H1 (cell line): Measurements from ENCODE around the gene PLEK. TPM values are rescaled to one million over a fixed set of nuclear protein-coding genes. Genes with fewer than 3 reads are reported as not detected.

ENCODE experiments used
- CTCF ChIA-PET: fragments of 300-600 bp; sonication (Branson Sonifier 250); formaldehyde crosslinking; loops from one replicate; lab custom pipeline; 2021; ENCODE audit not compliant: partially characterized antibody; lab: Charles Lee
- POLR2A ChIA-PET: fragments of 300-600 bp; sonication (Branson Sonifier 250); formaldehyde crosslinking; loops from one replicate; lab custom pipeline; 2021; ENCODE audit warnings: inconsistent platforms; ENCODE audit not compliant: partially characterized antibody; lab: Charles Lee
- DNase-seq, 2 experiments: peaks; one replicate each; pipeline versions ENCODE4 v3.0.0 to v3.0.0-alpha.2; 2010 to 2022; ENCODE audit warnings: low spot score in 2 of 2, low read depth in 1 of 2, mixed read lengths in 1 of 2
- FAIRE-seq: peaks from 2 replicates; lab custom pipeline; 2011; peaks lifted over from hg19 to GRCh38; lab: Jason Lieb, UNC
- H2AFZ ChIP-seq: 2 replicates; pipeline ENCODE4 v1.8.1; 2012; ENCODE audit warnings: low read length, inconsistent platforms
- H2AK5ac ChIP-seq: 2 replicates; pipeline ENCODE4 v1.6.1; 2013; ENCODE audit warnings: low read depth, low read length
- H2BK120ac ChIP-seq: replicated peaks from 2 replicates; pipeline ENCODE3; 2013; ENCODE audit warnings: low read depth, low read length, inconsistent platforms
- H2BK12ac ChIP-seq: 2 replicates; pipeline ENCODE4 v1.6.1; 2013; ENCODE audit warnings: low read depth, low read length
- H2BK15ac ChIP-seq: 2 replicates; pipeline ENCODE4 v1.6.1; 2013; ENCODE audit warnings: low read length
- H2BK20ac ChIP-seq: 2 replicates; pipeline ENCODE4 v1.6.1; 2013; ENCODE audit warnings: low read length
- H2BK5ac ChIP-seq: 2 replicates; pipeline ENCODE4 v1.6.1; 2013; ENCODE audit warnings: low read depth, low read length
- H3K14ac ChIP-seq: 2 replicates; pipeline ENCODE4 v1.6.1; 2013; ENCODE audit warnings: inconsistent platforms; ENCODE audit not compliant: insufficient read length
- H3K18ac ChIP-seq: 2 replicates; pipeline ENCODE4 v1.6.1; 2013; ENCODE audit warnings: low read length; ENCODE audit errors: extremely low read depth
- H3K23ac ChIP-seq: 2 replicates; pipeline ENCODE4 v1.6.1; 2013; ENCODE audit warnings: inconsistent platforms; ENCODE audit not compliant: insufficient read length
- H3K23me2 ChIP-seq: 2 replicates; pipeline ENCODE4 v1.6.1; 2013; ENCODE audit warnings: low read depth, low read length
- H3K27ac ChIP-seq: 2 replicates; pipeline ENCODE4 v1.6.1; 2011; ENCODE audit warnings: low read depth, low read length, inconsistent platforms
- H3K27me3 ChIP-seq, 4 experiments: replicated peaks in 1 of 4; 1 replicate in 1 of 4; 2 replicates in 3 of 4; pipeline versions ENCODE4 v1.6.1 to v1.8.1; 2011 to 2013; ENCODE audit warnings: low read length in 3 of 4, mild to moderate bottlenecking in 3 of 4, inconsistent platforms in 2 of 4, mixed read lengths in 2 of 4, moderate library complexity in 1 of 4; ENCODE audit not compliant: control insufficient read depth in 3 of 4, insufficient read depth in 3 of 4; ENCODE audit errors: extremely low read depth in 1 of 4
- H3K36me3 ChIP-seq, 4 experiments: 2 replicates each; pipeline versions ENCODE4 v1.6.1 to v1.8.1; 2011 to 2013; ENCODE audit warnings: mild to moderate bottlenecking in 4 of 4, low read length in 3 of 4, moderate library complexity in 2 of 4, control low read depth in 1 of 4, inconsistent platforms in 1 of 4; ENCODE audit not compliant: insufficient read depth in 4 of 4, control insufficient read depth in 2 of 4
- H3K4ac ChIP-seq: replicated peaks from 2 replicates; pipeline ENCODE3; 2013; ENCODE audit warnings: low read length, low read depth, mixed read lengths, inconsistent platforms; ENCODE audit not compliant: insufficient read length
- H3K4me1 ChIP-seq, 4 experiments: replicated peaks in 1 of 4; 1 replicate in 1 of 4; 2 replicates in 3 of 4; pipeline versions ENCODE4 v1.6.1 to v1.8.1; 2011 to 2013; ENCODE audit warnings: low read length in 3 of 4, inconsistent platforms in 2 of 4, mixed read lengths in 1 of 4; ENCODE audit not compliant: insufficient read depth in 4 of 4, control insufficient read depth in 3 of 4
- H3K4me2 ChIP-seq, 2 experiments: 2 replicates each; pipeline versions ENCODE4 v1.6.1 to v1.8.1; 2011 to 2013; ENCODE audit warnings: low read depth in 2 of 2, low read length in 2 of 2, control low read depth in 1 of 2, inconsistent platforms in 1 of 2, mild to moderate bottlenecking in 1 of 2; ENCODE audit not compliant: insufficient read depth in 1 of 2
- H3K4me3 ChIP-seq, 4 experiments: fragments of 200-600, 300-600 bp in 1 of 4; sonication (generic), shearing (Covaris generic), sonication (Bioruptor Twin) in 1 of 4; 2 replicates each; pipeline versions ENCODE4 v1.5.1 to v1.8.1; 2011 to 2016; ENCODE audit warnings: low read length in 4 of 4, low read depth in 3 of 4, control low read depth in 2 of 4, inconsistent platforms in 2 of 4, mild to moderate bottlenecking in 2 of 4, mixed read lengths in 1 of 4, moderate library complexity in 1 of 4; ENCODE audit not compliant: insufficient read depth in 2 of 4; ENCODE audit errors: extremely low read depth in 1 of 4
- H3K56ac ChIP-seq: replicated peaks from 2 replicates; pipeline ENCODE3; 2013; ENCODE audit warnings: low read depth, mild to moderate bottlenecking, mixed read lengths, low read length, inconsistent platforms; ENCODE audit not compliant: insufficient read length
- H3K79me1 ChIP-seq: 2 replicates; pipeline ENCODE4 v1.6.1; 2013; ENCODE audit warnings: low read depth, low read length, control low read depth
- H3K79me2 ChIP-seq, 2 experiments: 2 replicates each; pipeline versions ENCODE4 v1.6.1 to v1.8.1; 2012 to 2013; ENCODE audit warnings: low read length in 2 of 2, mild to moderate bottlenecking in 2 of 2, inconsistent platforms in 1 of 2; ENCODE audit not compliant: insufficient read depth in 2 of 2, control insufficient read depth in 1 of 2
- H3K9ac ChIP-seq, 4 experiments: replicated peaks in 1 of 4; 1 replicate in 1 of 4; 2 replicates in 3 of 4; pipeline versions ENCODE4 v1.6.1 to v1.8.1; 2011 to 2013; ENCODE audit warnings: low read depth in 3 of 4, low read length in 3 of 4, control low read depth in 2 of 4, mild to moderate bottlenecking in 2 of 4, moderate library complexity in 2 of 4, inconsistent platforms in 1 of 4; ENCODE audit errors: extremely low read depth in 1 of 4
- H3K9me3 ChIP-seq, 2 experiments: 2 replicates each; pipeline versions ENCODE4 v1.6.1 to v1.8.1; 2012 to 2013; ENCODE audit warnings: mild to moderate bottlenecking in 2 of 2, moderate library complexity in 2 of 2, control low read depth in 1 of 2, inconsistent platforms in 1 of 2, low read depth in 1 of 2, low read length in 1 of 2, mixed read lengths in 1 of 2; ENCODE audit not compliant: insufficient read depth in 2 of 2
- H4K20me1 ChIP-seq, 2 experiments: replicated peaks in 1 of 2; 2 replicates each; pipeline versions ENCODE3 to v1.8.1; 2011 to 2013; ENCODE audit warnings: inconsistent platforms in 2 of 2, low read length in 2 of 2, mild to moderate bottlenecking in 1 of 2; ENCODE audit not compliant: insufficient read depth in 2 of 2, control insufficient read depth in 1 of 2
- H4K5ac ChIP-seq: 2 replicates; pipeline ENCODE4 v1.6.1; 2013; ENCODE audit warnings: low read length, low read depth, mixed read lengths, inconsistent platforms; ENCODE audit not compliant: insufficient read length
- H4K8ac ChIP-seq: 2 replicates; pipeline ENCODE4 v1.8.0; 2013; ENCODE audit warnings: mild to moderate bottlenecking, moderate library complexity, low read length, inconsistent platforms; ENCODE audit not compliant: insufficient read depth; ENCODE audit errors: extremely low read depth
- H4K91ac ChIP-seq: replicated peaks from 2 replicates; pipeline ENCODE3; 2013; ENCODE audit warnings: low read length, mixed read lengths, inconsistent platforms; ENCODE audit not compliant: insufficient read length
- CHD1 ChIP-seq: IDR thresholded peaks from 2 replicates; pipeline ENCODE4 v1.6.1; 2012; ENCODE audit warnings: low read depth, low read length, improper control_type of control experiment
- EP300 ChIP-seq, 2 experiments: IDR thresholded peaks; 1 replicate in 1 of 2; 2 replicates in 1 of 2; pipeline ENCODE4 v1.6.1; 2011 to 2012; ENCODE audit warnings: low read depth in 2 of 2, low read length in 2 of 2, mild to moderate bottlenecking in 2 of 2, borderline replicate concordance in 1 of 2, inconsistent platforms in 1 of 2, moderate library complexity in 1 of 2
- FOSL1 ChIP-seq: IDR thresholded peaks from 2 replicates; pipeline ENCODE4 v1.6.1; 2011; ENCODE audit warnings: mild to moderate bottlenecking, low read depth, low read length, moderate library complexity; ENCODE audit not compliant: insufficient read depth
- RBBP5 ChIP-seq: IDR thresholded peaks from 2 replicates; pipeline ENCODE4 v1.7.1; 2012; ENCODE audit warnings: low read depth, mild to moderate bottlenecking, inconsistent platforms, low read length, moderate library complexity, borderline replicate concordance
- RXRA ChIP-seq: IDR thresholded peaks from 2 replicates; pipeline ENCODE4 v1.6.1; 2011; ENCODE audit warnings: low read depth, mild to moderate bottlenecking, low read length, moderate library complexity; ENCODE audit not compliant: insufficient read depth
- WGBS, 2 experiments: shearing (Covaris generic) in 1 of 2; methylation state at CpG; one replicate each; pipeline versions ENCODE4 v1.1.6 to v1.1.7; 2013 to 2015; ENCODE audit warnings: low lambda C conversion rate in 2 of 2, mixed read lengths in 2 of 2, inconsistent platforms in 1 of 2, low coverage in 1 of 2, missing lambda C conversion rate in 1 of 2; ENCODE audit not compliant: insufficient replicate concordance in 2 of 2, insufficient coverage in 1 of 2, insufficient read length in 1 of 2; ENCODE audit errors: extremely low coverage in 1 of 2, missing lambda C conversion rate in 1 of 2; 5-methylcytosine and 5-hydroxymethylcytosine counted together
- polyA plus RNA-seq, 7 experiments: library from polyadenylated mRNA; depleted of rRNA in 3 of 7; stranded (reverse) in 5 of 7; unstranded in 2 of 7; fragments of >200 nt in 5 of 7; fragments of 200-250 nt in 2 of 7; gene quantifications; 1 replicate in 5 of 7; 2 replicates in 1 of 7; 4 replicates in 1 of 7; pipeline versions ENCODE4 v1.2.1 to v1.2.3, GENCODE V29; 2011 to 2013; ENCODE audit warnings: missing spikeins in 2 of 7, mixed read lengths in 2 of 7
- total RNA-seq: library from RNA; stranded (reverse); fragmentation: NEBNext Ultra II Directional; extraction: Animal tissue kit (Norgen Biotek cat#: 25700); gene quantifications from 2 replicates; pipeline ENCODE4 v1.2.1, GENCODE V29; 2021
- TF ChIP-seq, protein P1 (sequence below): IDR thresholded peaks from 2 replicates; pipeline ENCODE4 v1.6.1; 2011; ENCODE audit warnings: low read length, improper control_type of control experiment
- TF ChIP-seq, protein P2 (sequence below), 3 experiments: IDR thresholded peaks; 1 replicate in 2 of 3; 2 replicates in 1 of 3; pipeline versions ENCODE4 v1.5.1 to v1.6.1; 2011; ENCODE audit warnings: low read length in 3 of 3, mild to moderate bottlenecking in 3 of 3, inconsistent platforms in 2 of 3, low read depth in 1 of 3, moderate library complexity in 1 of 3; ENCODE audit not compliant: insufficient read depth in 1 of 3; ENCODE audit errors: control extremely low read depth in 1 of 3

Gene PLEK
- total and polyA plus RNA-seq, 2 of the 8 experiments (the other 6 are each of a cell fraction or from before 2014, with no cell fraction given) = not detected

DNA sequence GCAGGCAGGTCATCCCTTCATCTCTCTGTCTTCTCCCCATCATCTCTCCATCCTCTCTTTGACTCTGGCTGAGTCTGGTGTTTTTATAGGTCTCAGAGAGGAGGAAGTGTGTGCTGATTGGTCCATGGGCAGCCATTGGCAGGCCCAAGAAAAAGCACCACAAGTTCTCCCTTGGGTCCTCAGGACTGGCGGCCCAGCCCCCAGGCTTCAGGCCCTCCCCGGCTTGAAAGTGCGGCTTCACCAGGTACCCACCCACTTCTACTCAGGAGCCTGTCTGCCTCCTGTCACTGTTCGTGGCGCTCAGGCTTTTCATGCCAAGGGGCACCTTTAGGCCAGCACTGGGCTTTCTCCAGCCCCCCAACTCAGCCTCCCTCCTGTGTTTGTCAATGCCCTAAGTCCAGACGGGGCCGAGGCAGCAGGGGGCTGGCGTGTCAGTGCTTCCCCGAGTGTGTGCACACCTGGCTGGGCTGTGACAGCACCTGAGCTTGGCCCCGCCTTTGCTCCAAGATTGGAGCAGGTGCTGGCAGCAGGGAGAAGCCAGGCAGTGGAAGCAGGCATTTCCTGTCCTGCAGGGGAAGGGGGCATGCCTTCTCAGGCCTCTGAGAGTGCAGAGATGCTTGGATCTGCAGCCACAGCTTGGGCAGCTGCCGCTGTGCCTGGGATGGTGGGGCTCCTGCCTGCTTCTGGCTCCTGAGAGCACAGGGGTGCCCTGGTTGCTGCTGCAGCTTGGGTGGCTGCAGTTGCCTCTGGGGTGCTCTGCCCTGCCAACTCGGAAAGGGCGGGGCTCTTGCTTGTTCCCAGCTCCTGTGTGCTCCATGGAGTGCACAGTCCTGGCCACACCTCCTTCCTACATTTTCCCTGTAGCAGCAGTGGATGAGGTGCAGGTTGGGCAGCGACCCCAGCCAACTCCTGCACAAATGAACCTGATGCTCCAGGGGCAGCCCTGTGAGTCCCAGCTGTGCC lies 67.9 kb downstream of the PLEK start:
- 89% methylated on average over 13 of the region's 14 CpGs; no CpG with 5 or more reads in 1 of the 2 experiments for WGBS, 2 experiments
- Histone ChIP-seq H3K14ac (no peak overlapping the region), H4K91ac (no peak overlapping the region), H2BK20ac (no peak overlapping the region), H3K23ac (no peak overlapping the region), H3K4me2 (no peak overlapping the region), H3K56ac (no peak overlapping the region), H3K27ac (no peak overlapping the region), H3K4me1 (no peaks in the 10 kb centered on the region), H3K27me3 (no peaks in the 10 kb centered on the region), H2AFZ (no peak overlapping the region; the same call in 1 of the 2 replicates), H3K79me2 (no peaks in the 10 kb centered on the region), H4K20me1 (no peaks in the 10 kb centered on the region), H2BK120ac (no peak overlapping the region), H3K4ac (no peak overlapping the region), H3K18ac (no peak overlapping the region), H3K23me2 (no peaks in the 10 kb centered on the region), H2BK12ac (no peak overlapping the region), H4K8ac (peak overlapping the region; percentile 64; the same call in 1 of the 2 replicates), H2AK5ac (no peak overlapping the region), H4K5ac (no peak overlapping the region), H3K4me3 (no peak overlapping the region), H2BK15ac (no peak overlapping the region), H2BK5ac (no peak overlapping the region), H3K36me3 (no peaks in the 10 kb centered on the region), H3K9ac (no peak overlapping the region), H3K79me1 (no peaks in the 10 kb centered on the region), H3K9me3 (peaks cover 0 to 3% of the 10 kb centered on the region in 2 experiments; a peak in 1 of 4 replicates)
- POLR2A ChIA-PET = no interaction called here
- CTCF ChIA-PET = interaction anchor here (0.8 to 1.4 kb wide), 3 partner anchors 9 to 75 kb away, joined by 3 to 5 read pairs (median 3); no protein-coding TSS in a partner anchor
- DNase-seq = no peak
- FAIRE-seq = no peak
- TF ChIP-seq FOSL1 (no peak), RBBP5 (no peak), RXRA (no peak), CHD1 (no peak), EP300 (IDR thresholded peaks at IDR 0.05; ENCODE audit: borderline replicate concordance in 1 of 2, low read depth in 2 of 2, low read length in 2 of 2) (no peak)
- TF ChIP-seq, protein P1, sequence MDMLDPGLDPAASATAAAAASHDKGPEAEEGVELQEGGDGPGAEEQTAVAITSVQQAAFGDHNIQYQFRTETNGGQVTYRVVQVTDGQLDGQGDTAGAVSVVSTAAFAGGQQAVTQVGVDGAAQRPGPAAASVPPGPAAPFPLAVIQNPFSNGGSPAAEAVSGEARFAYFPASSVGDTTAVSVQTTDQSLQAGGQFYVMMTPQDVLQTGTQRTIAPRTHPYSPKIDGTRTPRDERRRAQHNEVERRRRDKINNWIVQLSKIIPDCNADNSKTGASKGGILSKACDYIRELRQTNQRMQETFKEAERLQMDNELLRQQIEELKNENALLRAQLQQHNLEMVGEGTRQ = no peak
- TF ChIP-seq, protein P2, sequence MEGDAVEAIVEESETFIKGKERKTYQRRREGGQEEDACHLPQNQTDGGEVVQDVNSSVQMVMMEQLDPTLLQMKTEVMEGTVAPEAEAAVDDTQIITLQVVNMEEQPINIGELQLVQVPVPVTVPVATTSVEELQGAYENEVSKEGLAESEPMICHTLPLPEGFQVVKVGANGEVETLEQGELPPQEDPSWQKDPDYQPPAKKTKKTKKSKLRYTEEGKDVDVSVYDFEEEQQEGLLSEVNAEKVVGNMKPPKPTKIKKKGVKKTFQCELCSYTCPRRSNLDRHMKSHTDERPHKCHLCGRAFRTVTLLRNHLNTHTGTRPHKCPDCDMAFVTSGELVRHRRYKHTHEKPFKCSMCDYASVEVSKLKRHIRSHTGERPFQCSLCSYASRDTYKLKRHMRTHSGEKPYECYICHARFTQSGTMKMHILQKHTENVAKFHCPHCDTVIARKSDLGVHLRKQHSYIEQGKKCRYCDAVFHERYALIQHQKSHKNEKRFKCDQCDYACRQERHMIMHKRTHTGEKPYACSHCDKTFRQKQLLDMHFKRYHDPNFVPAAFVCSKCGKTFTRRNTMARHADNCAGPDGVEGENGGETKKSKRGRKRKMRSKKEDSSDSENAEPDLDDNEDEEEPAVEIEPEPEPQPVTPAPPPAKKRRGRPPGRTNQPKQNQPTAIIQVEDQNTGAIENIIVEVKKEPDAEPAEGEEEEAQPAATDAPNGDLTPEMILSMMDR (IDR thresholded peaks at IDR 0.05; ENCODE audit: control extremely low read depth in 1 of 3, insufficient read depth in 1 of 3, low read depth in 1 of 3, low read length in 3 of 3) = no peak
